Measurements from ENCODE around the gene TBC1D22A. TPM values are rescaled to one million over a fixed set of nuclear protein-coding genes. Genes with fewer than 3 reads are reported as not detected.

The TBC1D22A gene
- total RNA-seq, 1 experiment from 2014 or later, result 32.6 TPM

DNA sequence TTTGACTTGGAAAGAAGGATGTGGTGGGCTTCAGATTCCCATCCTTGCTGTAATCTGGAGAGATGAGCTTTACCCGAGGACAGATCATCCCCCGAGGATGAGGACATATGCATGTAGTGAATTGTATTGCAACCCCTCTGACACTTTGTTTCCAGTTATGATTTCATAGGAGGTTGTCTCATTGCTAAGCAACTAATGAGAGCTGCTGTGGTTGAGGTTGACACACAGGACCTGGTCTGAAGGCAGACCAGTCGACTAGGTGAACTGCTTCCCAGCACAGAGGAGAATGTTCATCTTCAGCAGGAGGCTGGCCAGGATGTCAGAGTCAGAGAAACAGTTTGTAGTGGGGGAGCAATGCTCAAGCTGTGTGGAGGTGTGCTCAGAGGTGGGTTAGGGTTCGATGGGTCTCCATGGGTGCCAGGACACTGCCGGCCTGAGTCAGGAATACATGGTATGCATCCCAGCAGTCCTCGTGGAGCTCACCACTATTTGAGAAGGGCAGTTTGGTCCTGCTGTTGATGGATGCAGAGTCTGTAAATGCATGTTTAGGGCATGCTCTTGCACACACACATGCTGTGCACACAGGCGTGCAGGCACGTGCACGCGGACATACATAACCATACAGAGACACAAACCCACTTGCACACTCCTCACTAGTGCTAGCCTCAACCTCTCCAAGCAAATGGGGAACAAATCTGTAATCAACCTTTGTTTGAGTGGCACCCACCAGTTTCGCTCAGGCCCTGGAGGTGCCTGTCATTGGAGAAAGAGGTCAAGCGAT, 153.7 kb downstream of the TBC1D22A start:
- intact Hi-C loops (cut with micrococcal nuclease; ENCODE audit: unreplicated experiment), result no loop called here
- H3K27me3 Mint-ChIP-seq (ENCODE audit: insufficient read depth, unreplicated experiment), result no peaks in the 10 kb centered on the region
- BruUV-seq (replicated peaks), result no TSS peak
- H3K4me3 ChIP-seq (ENCODE audit: low read depth, low read length), result no peak overlapping the region
- no peaks in the 10 kb centered on the region for H3K9me3 Mint-ChIP-seq (ENCODE audit: unreplicated experiment)
- no peaks in the 10 kb centered on the region for H3K9me3 ChIP-seq
- ChIA-PET POLR2A (no interaction called here), CTCF (no interaction called here)
- H3K27me3 ChIP-seq (replicated peaks; ENCODE audit: control insufficient read depth, insufficient read depth, low read length), result no peaks in the 10 kb centered on the region
- H3K4me1 Mint-ChIP-seq (ENCODE audit: low read depth, unreplicated experiment), result no peaks in the 10 kb centered on the region
- no peak for DNase-seq
- H3K36me3 ChIP-seq (ENCODE audit: control insufficient read depth, insufficient read depth, low read length), result no peaks in the 10 kb centered on the region; the same call in 1 of the 2 replicates
- no peak overlapping the region for H3K4me3 Mint-ChIP-seq (ENCODE audit: unreplicated experiment)
- H3K36me3 Mint-ChIP-seq (ENCODE audit: insufficient read depth, unreplicated experiment), result peaks cover 17% of the 10 kb centered on the region
- TF ChIP-seq, protein P1, sequence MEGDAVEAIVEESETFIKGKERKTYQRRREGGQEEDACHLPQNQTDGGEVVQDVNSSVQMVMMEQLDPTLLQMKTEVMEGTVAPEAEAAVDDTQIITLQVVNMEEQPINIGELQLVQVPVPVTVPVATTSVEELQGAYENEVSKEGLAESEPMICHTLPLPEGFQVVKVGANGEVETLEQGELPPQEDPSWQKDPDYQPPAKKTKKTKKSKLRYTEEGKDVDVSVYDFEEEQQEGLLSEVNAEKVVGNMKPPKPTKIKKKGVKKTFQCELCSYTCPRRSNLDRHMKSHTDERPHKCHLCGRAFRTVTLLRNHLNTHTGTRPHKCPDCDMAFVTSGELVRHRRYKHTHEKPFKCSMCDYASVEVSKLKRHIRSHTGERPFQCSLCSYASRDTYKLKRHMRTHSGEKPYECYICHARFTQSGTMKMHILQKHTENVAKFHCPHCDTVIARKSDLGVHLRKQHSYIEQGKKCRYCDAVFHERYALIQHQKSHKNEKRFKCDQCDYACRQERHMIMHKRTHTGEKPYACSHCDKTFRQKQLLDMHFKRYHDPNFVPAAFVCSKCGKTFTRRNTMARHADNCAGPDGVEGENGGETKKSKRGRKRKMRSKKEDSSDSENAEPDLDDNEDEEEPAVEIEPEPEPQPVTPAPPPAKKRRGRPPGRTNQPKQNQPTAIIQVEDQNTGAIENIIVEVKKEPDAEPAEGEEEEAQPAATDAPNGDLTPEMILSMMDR (IDR thresholded peaks at IDR 0.05; ENCODE audit: insufficient read depth in 1 of 2, low read depth in 1 of 2, low read length in 1 of 2, severe bottlenecking in 1 of 2, unreplicated experiment in 1 of 2), result no peak
- H3K27ac Mint-ChIP-seq (ENCODE audit: unreplicated experiment), result no peak overlapping the region
- no peaks in the 10 kb centered on the region for H3K4me1 ChIP-seq

DNA sequence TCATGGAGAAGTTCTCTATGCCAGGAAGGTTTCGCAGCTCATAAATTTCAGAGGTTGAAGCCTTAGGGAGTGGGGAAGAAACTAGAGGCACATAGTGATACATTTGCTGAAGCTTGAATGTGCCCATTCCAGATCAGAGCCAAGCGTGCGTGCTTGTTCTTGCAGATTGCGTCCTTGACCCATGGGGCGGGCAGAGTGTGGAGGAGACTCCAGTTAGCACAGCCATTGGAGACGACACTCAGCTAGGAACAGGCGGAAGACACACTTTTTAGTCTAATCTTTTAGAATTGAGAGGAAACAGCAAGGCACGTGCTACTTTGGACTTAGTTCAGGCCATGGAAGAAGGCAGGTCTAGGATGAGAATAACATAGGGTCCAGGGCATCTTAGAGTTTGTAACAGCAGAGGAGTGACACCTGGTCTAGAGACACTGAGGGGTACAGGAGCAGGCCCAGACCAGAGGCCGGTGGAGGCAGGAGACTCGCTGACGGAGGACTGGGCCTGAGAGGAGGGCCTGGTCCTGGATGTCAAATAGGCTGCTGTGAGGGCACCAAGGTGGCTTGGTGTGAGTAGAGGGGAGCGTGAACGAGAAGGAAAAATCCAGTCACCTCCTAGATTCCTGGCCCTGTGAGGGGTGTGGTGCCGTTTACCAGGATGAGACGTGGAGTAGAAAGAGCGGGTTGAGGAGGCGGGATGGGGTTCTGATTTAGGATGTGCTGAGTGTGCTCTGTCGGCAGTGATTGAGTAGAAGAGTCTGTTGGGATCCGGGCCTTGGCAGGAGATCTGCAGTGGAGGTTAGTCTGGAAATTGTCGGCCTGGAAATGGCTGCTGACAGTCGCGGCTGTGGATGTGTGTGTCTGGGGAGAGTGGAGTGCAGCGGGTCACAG, 154.7 kb downstream of the TBC1D22A start:
- H3K36me3 ChIP-seq (ENCODE audit: control insufficient read depth, insufficient read depth, low read length), result no peaks in the 10 kb centered on the region; the same call in 1 of the 2 replicates
- H3K4me1 Mint-ChIP-seq (ENCODE audit: low read depth, unreplicated experiment), result no peaks in the 10 kb centered on the region
- H3K36me3 Mint-ChIP-seq (ENCODE audit: insufficient read depth, unreplicated experiment), result peaks cover 22% of the 10 kb centered on the region
- BruUV-seq (replicated peaks), result no TSS peak
- H3K9me3 Mint-ChIP-seq (ENCODE audit: unreplicated experiment), result peaks cover 9% of the 10 kb centered on the region
- DNase-seq, result no peak
- H3K4me3 Mint-ChIP-seq (ENCODE audit: unreplicated experiment), result no peak overlapping the region
- H3K27me3 Mint-ChIP-seq (ENCODE audit: insufficient read depth, unreplicated experiment), result no peaks in the 10 kb centered on the region
- intact Hi-C loops (cut with micrococcal nuclease; ENCODE audit: unreplicated experiment), result no loop called here
- H3K4me1 ChIP-seq, result no peaks in the 10 kb centered on the region
- CTCF ChIA-PET, result no interaction called here
- peak overlapping the region; percentile 45 for H3K27ac Mint-ChIP-seq (ENCODE audit: unreplicated experiment)
- H3K27me3 ChIP-seq (replicated peaks; ENCODE audit: control insufficient read depth, insufficient read depth, low read length), result no peaks in the 10 kb centered on the region
- no peaks in the 10 kb centered on the region; the same call in 1 of the 2 replicates for H3K9me3 ChIP-seq
- no peak overlapping the region for H3K4me3 ChIP-seq (ENCODE audit: low read depth, low read length)
- POLR2A ChIA-PET, result no interaction called here
- TF ChIP-seq, protein P1 (IDR thresholded peaks at IDR 0.05; ENCODE audit: insufficient read depth in 1 of 2, low read depth in 1 of 2, low read length in 1 of 2, severe bottlenecking in 1 of 2, unreplicated experiment in 1 of 2), result no peak

DNA sequence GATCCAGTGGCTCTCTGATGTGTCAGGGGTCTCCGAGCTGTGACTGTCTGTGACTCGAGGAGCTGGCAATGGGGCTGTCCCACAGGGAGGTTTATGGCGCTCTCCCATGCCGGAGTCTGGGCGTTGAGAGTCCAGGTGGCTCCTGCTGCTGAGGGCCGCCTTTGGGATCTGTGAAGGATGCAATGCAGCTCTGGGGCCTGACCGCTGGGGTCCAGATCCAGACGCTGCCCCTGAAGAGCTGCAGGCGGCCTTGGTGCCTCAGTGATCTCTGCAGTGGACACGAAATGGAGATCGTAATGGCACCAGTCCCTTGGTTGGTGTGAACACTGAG, 155.3 kb downstream of the TBC1D22A start:
- Histone ChIP-seq H3K9me3 (no peaks in the 10 kb centered on the region; the same call in 1 of the 2 replicates), H3K36me3 (ENCODE audit: control insufficient read depth, insufficient read depth, low read length) (no peaks in the 10 kb centered on the region; the same call in 1 of the 2 replicates), H3K4me3 (ENCODE audit: low read depth, low read length) (no peak overlapping the region), H3K4me1 (no peaks in the 10 kb centered on the region), H3K27me3 (replicated peaks; ENCODE audit: control insufficient read depth, insufficient read depth, low read length) (no peaks in the 10 kb centered on the region)
- ChIA-PET CTCF (no interaction called here), POLR2A (no interaction called here)
- BruUV-seq (replicated peaks), result no TSS peak
- TF ChIP-seq, protein P1 (IDR thresholded peaks at IDR 0.05; ENCODE audit: insufficient read depth in 1 of 2, low read depth in 1 of 2, low read length in 1 of 2, severe bottlenecking in 1 of 2, unreplicated experiment in 1 of 2), result no peak
- intact Hi-C loops (cut with micrococcal nuclease; ENCODE audit: unreplicated experiment), result no loop called here
- no peak for DNase-seq
- Mint-ChIP-seq H3K4me1 (ENCODE audit: low read depth, unreplicated experiment) (no peaks in the 10 kb centered on the region), H3K27ac (ENCODE audit: unreplicated experiment) (peak overlapping the region; percentile 45), H3K27me3 (ENCODE audit: insufficient read depth, unreplicated experiment) (no peaks in the 10 kb centered on the region), H3K36me3 (ENCODE audit: insufficient read depth, unreplicated experiment) (peaks cover 25% of the 10 kb centered on the region), H3K4me3 (ENCODE audit: unreplicated experiment) (no peak overlapping the region), H3K9me3 (ENCODE audit: unreplicated experiment) (peaks cover 14% of the 10 kb centered on the region)
